HG03521 (cell line): ENCODE data around the gene KIAA1958.

Experiments used
- ATAC-seq: cut with Tn5 transposase; IDR thresholded peaks from one replicate; pipeline ENCODE4 v1.9.1; 2021; ENCODE audit warnings: mild to moderate bottlenecking, moderate library complexity; ENCODE audit not compliant: unreplicated experiment

Gene KIAA1958

DNA sequence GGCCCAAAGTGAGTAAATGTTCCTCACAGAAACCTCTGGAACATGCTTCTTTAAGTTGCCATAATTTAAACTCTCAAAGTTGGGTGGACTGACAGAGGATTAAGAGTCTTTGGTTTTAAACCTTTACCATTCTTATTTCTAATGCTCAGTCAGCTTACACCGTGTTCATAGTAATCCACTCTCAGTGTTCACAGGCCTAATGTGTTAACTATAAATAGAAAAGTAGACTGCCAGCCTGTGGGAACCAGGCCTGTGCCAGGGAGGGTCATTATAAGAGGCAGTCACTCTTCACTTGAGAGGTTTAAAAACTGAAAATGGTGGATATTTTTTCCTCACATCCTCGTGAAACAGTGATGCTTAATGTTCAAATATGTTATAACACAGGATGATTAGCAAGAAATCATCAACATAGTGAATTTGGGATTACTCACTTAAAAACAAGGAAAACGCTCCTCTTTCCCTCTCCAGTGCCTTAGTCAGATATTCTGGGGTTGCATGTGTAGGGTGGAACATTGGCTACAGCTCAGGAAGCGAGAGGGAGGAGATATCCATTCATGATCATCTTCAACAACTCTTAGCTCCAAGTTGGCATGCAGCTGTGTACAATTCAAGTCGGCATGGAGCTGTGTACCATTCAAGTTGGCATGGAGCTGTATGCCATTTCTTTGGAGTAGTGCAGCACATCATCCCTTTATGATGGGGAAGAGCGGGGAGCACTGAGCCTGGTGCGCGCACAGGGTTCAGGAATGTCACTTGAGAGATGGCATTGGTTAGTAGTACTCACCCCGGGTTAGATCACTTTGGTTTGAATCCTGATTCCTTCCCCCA lies 65.8 kb downstream of the KIAA1958 start:
- ATAC-seq: no peak

- ATAC-seq: no peak
Measured at GRCh38 chr9:112553256-112553826, 66.7 kb downstream of the KIAA1958 start.

DNA sequence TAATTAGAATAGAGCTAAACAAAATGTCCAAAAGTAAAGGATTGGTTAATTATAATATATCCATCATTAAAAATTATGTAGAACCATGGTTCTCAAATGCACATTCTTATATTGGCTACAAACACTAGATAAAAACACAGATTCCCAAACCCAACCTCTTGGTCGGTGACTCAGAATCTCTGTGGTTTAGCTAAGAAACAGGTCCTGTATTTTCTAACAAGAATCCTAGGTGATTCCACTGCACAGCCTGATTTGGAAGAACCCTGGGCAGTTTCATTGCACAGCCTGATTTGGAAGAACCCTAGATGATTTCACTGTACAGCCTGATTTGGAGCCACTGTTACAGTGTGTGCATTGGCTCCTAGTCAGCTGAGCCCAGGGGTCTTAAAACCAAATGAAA lies 67.9 kb downstream of the KIAA1958 start:
- no peak for ATAC-seq

GRCh38 chr9:112555101-112555643 lies 68.5 kb downstream of the KIAA1958 start:
- ATAC-seq: no peak

- no peak for ATAC-seq
Measured at GRCh38 chr9:112555844-112556482, 69.3 kb downstream of the KIAA1958 start.

GRCh38 chr9:112556497-112557442 lies 70.1 kb downstream of the KIAA1958 start:
- ATAC-seq: no peak

DNA sequence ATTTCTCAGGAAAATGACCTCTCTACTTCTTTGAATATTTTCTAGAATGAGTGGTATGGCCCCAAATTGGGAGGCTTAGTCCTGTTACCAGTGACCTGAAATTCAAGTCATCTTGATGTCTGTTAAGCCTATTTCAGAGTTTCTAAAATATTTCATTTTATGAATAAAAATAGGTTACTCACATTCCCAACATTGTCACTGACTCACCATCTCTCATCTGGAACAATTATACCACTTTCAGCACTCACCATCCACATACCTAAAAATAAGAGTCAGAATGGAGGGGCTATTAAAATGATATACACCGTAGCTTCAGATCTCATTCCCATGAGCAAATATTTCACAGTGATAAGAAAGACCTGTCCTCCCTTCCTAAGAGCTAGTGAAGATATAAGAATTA lies 71.8 kb downstream of the KIAA1958 start:
- no peak for ATAC-seq

- no peak for ATAC-seq
Measured at GRCh38 chr9:112558978-112559377, 72.4 kb downstream of the KIAA1958 start.

- no peak for ATAC-seq
Measured at GRCh38 chr9:112559629-112560413, 73.2 kb downstream of the KIAA1958 start.

GRCh38 chr9:112562235-112562958 lies 75.8 kb downstream of the KIAA1958 start:
- ATAC-seq: no peak

DNA sequence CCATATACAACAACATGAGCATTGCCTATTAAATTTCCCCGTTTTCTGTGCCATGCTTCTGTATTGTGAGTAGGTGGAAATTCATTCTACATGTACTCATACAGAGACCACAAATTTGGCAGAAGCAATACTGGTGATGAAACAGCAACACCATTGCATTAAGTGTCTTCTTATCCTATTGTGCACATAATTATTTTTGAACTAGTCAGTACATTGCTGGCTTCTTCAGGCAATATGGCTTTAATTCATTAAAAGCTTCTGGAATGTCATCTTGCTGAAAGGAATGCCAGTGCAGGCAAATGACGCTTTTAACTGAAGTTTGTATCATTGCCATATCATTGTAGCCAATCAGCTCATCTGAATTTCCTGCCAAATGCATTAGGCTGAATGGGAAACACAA lies 82.6 kb downstream of the KIAA1958 start:
- ATAC-seq: no peak

- no peak for ATAC-seq
Measured at GRCh38 chr9:112570671-112571167, 84.1 kb downstream of the KIAA1958 start.

- ATAC-seq: no peak
Measured at GRCh38 chr9:112571624-112572355, 85.2 kb downstream of the KIAA1958 start.

GRCh38 chr9:112572416-112572815 lies 85.8 kb downstream of the KIAA1958 start:
- no peak for ATAC-seq

GRCh38 chr9:112574008-112574407 lies 87.4 kb downstream of the KIAA1958 start:
- ATAC-seq: no peak

DNA sequence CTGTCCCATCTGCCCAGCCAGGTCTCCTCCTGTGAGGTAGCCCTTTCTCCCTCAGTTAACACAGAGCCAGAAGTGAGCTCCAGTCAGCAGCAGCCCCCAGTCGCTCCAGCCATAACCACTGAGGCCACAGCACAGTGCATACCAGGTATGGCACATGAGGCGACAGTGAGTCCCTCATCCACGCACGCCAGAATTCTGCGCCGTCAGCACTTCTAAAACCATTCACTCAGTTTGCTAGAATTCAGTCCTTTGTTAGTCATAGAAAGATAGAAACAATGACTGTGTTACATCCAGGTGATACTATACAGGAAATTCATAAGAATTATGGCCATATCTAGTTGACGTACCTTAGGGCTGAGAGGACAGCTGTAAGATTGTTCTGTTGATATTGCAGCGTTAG lies 88.5 kb downstream of the KIAA1958 start:
- ATAC-seq: no peak

GRCh38 chr9:112581469-112582176 lies 95.0 kb downstream of the KIAA1958 start:
- no peak for ATAC-seq
